HepG2 (cell line): ENCODE results near the gene CCT3. TPM values are rescaled to one million over a fixed set of nuclear protein-coding genes. Genes with fewer than 3 reads are reported as not detected.

Source experiments
- ATAC-seq: fragments of 200-7000 bp; cut with Tn5 transposase; 3 replicates; pipeline ENCODE4 v1.9.1; 2020; ENCODE audit warnings: mild to moderate bottlenecking, moderate library complexity
- BruUV-seq: library from RNA; stranded (reverse); fragments of 400-500 nt; replicated peaks from 2 replicates; lab custom pipeline; 2021; lab: Mats Ljungman, UMichigan
- CTCF ChIA-PET: fragments of 300-600 bp; formaldehyde crosslinking; extraction: SDS; loops from one replicate; lab custom pipeline; 2021; ENCODE audit warnings: low total read pairs, inconsistent platforms, low intra/inter-chr PET ratio; lab: Yijun Ruan, JAX
- POLR2A ChIA-PET: fragments of 350-600 bp; sonication (Branson Sonifier 250); formaldehyde crosslinking; loops from one replicate; lab custom pipeline; 2020; ENCODE audit warnings: antibody characterized with exemption, inconsistent platforms; lab: Yijun Ruan, JAX
- DNase-seq: peaks from one replicate; pipeline ENCODE4 v3.0.0-alpha.2; 2015; ENCODE audit warnings: low spot score
- FAIRE-seq: peaks from 3 replicates; lab custom pipeline; 2011; peaks lifted over from hg19 to GRCh38; lab: Jason Lieb, UNC
- H2AFZ ChIP-seq: one replicate; pipeline ENCODE4 v1.6.1; 2011; ENCODE audit warnings: low read length, inconsistent platforms
- H3K27ac ChIP-seq: fragments of 300-600 bp; 3 replicates; pipeline ENCODE4 v1.8.0; 2011; ENCODE audit warnings: mixed run types, mild to moderate bottlenecking, mixed read lengths, low read length, inconsistent platforms; ENCODE audit not compliant: insufficient read depth; ENCODE audit errors: extremely low read length
- H3K27me3 ChIP-seq, 2 experiments: fragments of 200-600 bp in 1 of 2; 2 replicates in 1 of 2; 3 replicates in 1 of 2; pipeline versions ENCODE4 v1.6.0 to v1.8.0; 2011; ENCODE audit warnings: low read length in 2 of 2, mild to moderate bottlenecking in 2 of 2, moderate library complexity in 2 of 2, inconsistent platforms in 1 of 2; ENCODE audit not compliant: insufficient read depth in 2 of 2, control insufficient read depth in 1 of 2
- H3K36me3 ChIP-seq, 2 experiments: fragments of 200-600 bp in 1 of 2; replicated peaks in 1 of 2; 2 replicates in 1 of 2; 3 replicates in 1 of 2; pipeline versions ENCODE4 v1.5.1 to v1.8.0; 2011; ENCODE audit warnings: low read length in 2 of 2, inconsistent platforms in 1 of 2; ENCODE audit not compliant: insufficient read depth in 2 of 2, control insufficient read depth in 1 of 2
- H3K4me1 ChIP-seq: 2 replicates; pipeline ENCODE4 v1.5.1; 2012; ENCODE audit warnings: low read length, inconsistent platforms; ENCODE audit not compliant: insufficient read depth
- H3K4me2 ChIP-seq: 2 replicates; pipeline ENCODE4 v1.6.0; 2011; ENCODE audit warnings: low read depth, low read length, inconsistent platforms
- H3K4me3 ChIP-seq, 3 experiments: fragments of 200-600 bp in 1 of 3; sonication (generic), shearing (Covaris generic) in 1 of 3; replicated peaks in 1 of 3; 2 replicates each; pipeline ENCODE4 v1.5.1; 2011 to 2016; ENCODE audit warnings: low read length in 3 of 3, inconsistent platforms in 2 of 3, low read depth in 2 of 3, mild to moderate bottlenecking in 2 of 3, control low read depth in 1 of 3, mixed read lengths in 1 of 3; ENCODE audit not compliant: insufficient read depth in 1 of 3
- H3K79me2 ChIP-seq: one replicate; pipeline ENCODE4 v1.6.1; 2011; ENCODE audit warnings: low read length, inconsistent platforms; ENCODE audit not compliant: insufficient read depth
- H3K9ac ChIP-seq: 2 replicates; pipeline ENCODE4 v1.6.0; 2011; ENCODE audit warnings: mild to moderate bottlenecking, low read depth, low read length, inconsistent platforms; ENCODE audit not compliant: insufficient read depth
- H3K9me3 ChIP-seq: 2 replicates; pipeline ENCODE4 v1.5.1; 2012; ENCODE audit warnings: mild to moderate bottlenecking, low read length
- H4K20me1 ChIP-seq: 2 replicates; pipeline ENCODE4 v1.6.0; 2011; ENCODE audit warnings: inconsistent platforms, mild to moderate bottlenecking, low read length, moderate library complexity; ENCODE audit not compliant: insufficient read depth
- CBX2 ChIP-seq, 2 experiments: fragments of 200-600 bp in 1 of 2; sonication (generic); formaldehyde crosslinking in 1 of 2; IDR thresholded peaks; 2 replicates each; pipeline versions ENCODE4 v1.7.0 to v1.8.1; 2018 to 2022; ENCODE audit warnings: low read depth in 2 of 2, low read length in 1 of 2, mild to moderate bottlenecking in 1 of 2, missing genetic modification reagents in 1 of 2
- ETV6 ChIP-seq: sonication (generic); formaldehyde crosslinking; conservative IDR thresholded peaks from 2 replicates; pipeline ENCODE4 v1.4.0; 2020; ENCODE audit warnings: missing genetic modification reagents
- HMG20A ChIP-seq: IDR thresholded peaks from 2 replicates; pipeline ENCODE4 v1.6.1; 2016; ENCODE audit warnings: borderline replicate concordance
- MTERF4 ChIP-seq: sonication (generic); formaldehyde crosslinking; IDR thresholded peaks from 2 replicates; pipeline ENCODE4 v1.8.0; 2023; ENCODE audit warnings: mild to moderate bottlenecking, missing genetic modification reagents
- NFYB ChIP-seq: sonication (generic); formaldehyde crosslinking; IDR thresholded peaks from 2 replicates; pipeline ENCODE4 v1.4.0; 2020; ENCODE audit warnings: missing genetic modification reagents
- RBFOX2 ChIP-seq: fragments of 200-400 bp; formaldehyde crosslinking; IDR thresholded peaks from 2 replicates; pipeline ENCODE4 v1.6.1; 2017; ENCODE audit warnings: low read depth, mild to moderate bottlenecking, low read length
- RBM22 ChIP-seq: fragments of 200-400 bp; formaldehyde crosslinking; optimal IDR thresholded peaks from 2 replicates; pipeline ENCODE3; 2017; ENCODE audit warnings: mild to moderate bottlenecking, low read length, moderate library complexity
- SOX5 ChIP-seq: IDR thresholded peaks from 2 replicates; pipeline ENCODE4 v1.6.1; 2016; ENCODE audit warnings: borderline replicate concordance
- ZNF33B ChIP-seq: sonication (generic); formaldehyde crosslinking; IDR thresholded peaks from 2 replicates; pipeline ENCODE4 v1.5.1; 2020; ENCODE audit warnings: mild to moderate bottlenecking, missing genetic modification reagents
- ZNF501 ChIP-seq: sonication (generic); formaldehyde crosslinking; IDR thresholded peaks from 2 replicates; pipeline ENCODE4 v1.5.1; 2020; ENCODE audit warnings: mild to moderate bottlenecking, moderate library complexity, missing genetic modification reagents
- ZNF576 ChIP-seq: sonication (generic); formaldehyde crosslinking; IDR thresholded peaks from 2 replicates; pipeline ENCODE4 v1.4.0; 2020; ENCODE audit warnings: mild to moderate bottlenecking, missing genetic modification reagents
- ZNF597 ChIP-seq: sonication (generic); formaldehyde crosslinking; IDR thresholded peaks from 2 replicates; pipeline ENCODE4 v1.5.0; 2020; ENCODE audit warnings: missing genetic modification reagents
- ZNF598 ChIP-seq: sonication (generic); formaldehyde crosslinking; IDR thresholded peaks from 2 replicates; pipeline ENCODE4 v1.5.1; 2020; ENCODE audit warnings: mild to moderate bottlenecking, missing genetic modification reagents, borderline replicate concordance
- ZNF850 ChIP-seq: sonication (generic); formaldehyde crosslinking; conservative IDR thresholded peaks from 2 replicates; pipeline ENCODE4 v1.9.0; 2021; ENCODE audit warnings: mild to moderate bottlenecking, missing genetic modification reagents
- WGBS: methylation state at CpG from one replicate; pipeline ENCODE4 v1.1.6; 2017; ENCODE audit warnings: low lambda C conversion rate; 5-methylcytosine and 5-hydroxymethylcytosine counted together
- in situ Hi-C: cut with HindIII; loops from 2 replicates; pipeline ENCODE4 v1.10.0; 2017; ENCODE audit warnings: low pct_unique_long_range_greater_than_20kb; ENCODE audit not compliant: extremely low pct_ligation_motif_present
- intact Hi-C: fragments of 100-400 bp; cut with micrococcal nuclease; formaldehyde crosslinking; loops from one replicate; pipeline ENCODE4 v1.10.0; 2022; ENCODE audit not compliant: unreplicated experiment
- polyA plus RNA-seq, 8 experiments: library from polyadenylated mRNA; depleted of rRNA in 3 of 8; stranded (reverse) in 7 of 8; unstranded in 1 of 8; fragments of >200 nt; fragmentation: Illumina TruSeq in 4 of 8; extraction: Trizol in 4 of 8; gene quantifications; 2 replicates each; pipeline versions ENCODE4 v1.2.1 to v1.2.3, GENCODE V29; 2011 to 2016; ENCODE audit warnings: low read depth in 4 of 8, missing spikeins in 1 of 8, mixed read lengths in 1 of 8; ENCODE audit not compliant: insufficient read depth in 1 of 8
- total RNA-seq, 5 experiments: library from RNA; depleted of rRNA; stranded (reverse); fragments of >200 nt; fragmentation: Illumina TruSeq; extraction: Trizol; gene quantifications; 2 replicates each; pipeline ENCODE4 v1.2.3, GENCODE V29; 2016; ENCODE audit warnings: low read depth in 1 of 5
- TF ChIP-seq, protein P1 (sequence below): sonication (generic); formaldehyde crosslinking; IDR thresholded peaks from 2 replicates; pipeline ENCODE4 v1.4.0; 2020; ENCODE audit warnings: missing genetic modification reagents, mild to moderate bottlenecking, borderline replicate concordance
- TF ChIP-seq, protein P2 (sequence below): sonication (generic); formaldehyde crosslinking; IDR thresholded peaks from 2 replicates; pipeline ENCODE4 v1.4.0; 2020; ENCODE audit warnings: missing genetic modification reagents

Gene CCT3
- total and polyA plus RNA-seq, 2 of the 13 experiments (the other 11 are each of a cell fraction or from before 2014, with no cell fraction given): 319 to 615 TPM

- no peak for TF ChIP-seq ZNF597 (CRISPR knock-in tag)
Measured at GRCh38 chr1:156383023-156383422, 44.9 kb upstream of the CCT3 start (continued).

GRCh38 chr1:156382561-156382960 lies 44.5 kb upstream of the CCT3 start:
- H3K79me2 ChIP-seq: no peaks in the 10 kb centered on the region
- ATAC-seq (peak; percentile 2), DNase-seq (no peak), FAIRE-seq (no peak)
- 87% methylated on average over 7 of the region's 7 CpGs for WGBS
- no peaks in the 10 kb centered on the region for H3K9me3 ChIP-seq
- intact Hi-C loops (no loop called here), in situ Hi-C loops (no loop called here)
- H3K27me3 ChIP-seq: no peaks in the 10 kb centered on the region
- H3K4me2 ChIP-seq: no peak overlapping the region
- peak overlapping the region; percentile 24 for H3K27ac ChIP-seq
- peaks cover 7% of the 10 kb centered on the region for H4K20me1 ChIP-seq
- no peak overlapping the region for H3K4me3 ChIP-seq
- H3K4me1 ChIP-seq: peaks cover 32% of the 10 kb centered on the region
- ChIA-PET POLR2A (interaction anchor here (12.6 kb wide), 1 partner anchor 13 kb away, joined by 189 read pairs; the partner anchor contains the start of gene RHBG), CTCF (interaction anchor here (2.0 to 5.4 kb wide), 2 partner anchors 25 to 62 kb away, joined by 9 to 76 read pairs; no protein-coding TSS in a partner anchor)
- H3K36me3 ChIP-seq: peaks cover 28 to 57% of the 10 kb centered on the region in 2 experiments
- H3K9ac ChIP-seq: no peak overlapping the region
- H2AFZ ChIP-seq: no peak overlapping the region
- BruUV-seq: no TSS peak
- TF ChIP-seq ZNF850 (CRISPR knock-in tag) (no peak), ZNF576 (CRISPR knock-in tag) (no peak), RBM22 (peak; percentile 62), RBFOX2 (peak; percentile 35; the same call in 1 of the 2 replicates), CBX2 (IDR thresholded peaks at IDR 0.05; ENCODE audit: low read depth, low read length) (no peak), CBX2 (CRISPR knock-in tag; IDR thresholded peaks at IDR 0.05; ENCODE audit: low read depth) (no peak), ZNF33B (no peak), ETV6 (CRISPR knock-in tag) (no peak), ZNF598 (CRISPR knock-in tag) (no peak), HMG20A (CRISPR knock-in tag) (no peak), ZNF501 (CRISPR knock-in tag) (0 out of 2 replicates have a peak, but pooled peaks have one; percentile 43), MTERF4 (CRISPR knock-in tag) (no peak), NFYB (CRISPR knock-in tag) (no peak), SOX5 (CRISPR knock-in tag) (no peak)
- TF ChIP-seq, protein P1, sequence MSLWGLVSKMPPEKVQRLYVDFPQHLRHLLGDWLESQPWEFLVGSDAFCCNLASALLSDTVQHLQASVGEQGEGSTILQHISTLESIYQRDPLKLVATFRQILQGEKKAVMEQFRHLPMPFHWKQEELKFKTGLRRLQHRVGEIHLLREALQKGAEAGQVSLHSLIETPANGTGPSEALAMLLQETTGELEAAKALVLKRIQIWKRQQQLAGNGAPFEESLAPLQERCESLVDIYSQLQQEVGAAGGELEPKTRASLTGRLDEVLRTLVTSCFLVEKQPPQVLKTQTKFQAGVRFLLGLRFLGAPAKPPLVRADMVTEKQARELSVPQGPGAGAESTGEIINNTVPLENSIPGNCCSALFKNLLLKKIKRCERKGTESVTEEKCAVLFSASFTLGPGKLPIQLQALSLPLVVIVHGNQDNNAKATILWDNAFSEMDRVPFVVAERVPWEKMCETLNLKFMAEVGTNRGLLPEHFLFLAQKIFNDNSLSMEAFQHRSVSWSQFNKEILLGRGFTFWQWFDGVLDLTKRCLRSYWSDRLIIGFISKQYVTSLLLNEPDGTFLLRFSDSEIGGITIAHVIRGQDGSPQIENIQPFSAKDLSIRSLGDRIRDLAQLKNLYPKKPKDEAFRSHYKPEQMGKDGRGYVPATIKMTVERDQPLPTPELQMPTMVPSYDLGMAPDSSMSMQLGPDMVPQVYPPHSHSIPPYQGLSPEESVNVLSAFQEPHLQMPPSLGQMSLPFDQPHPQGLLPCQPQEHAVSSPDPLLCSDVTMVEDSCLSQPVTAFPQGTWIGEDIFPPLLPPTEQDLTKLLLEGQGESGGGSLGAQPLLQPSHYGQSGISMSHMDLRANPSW (CRISPR knock-in tag): no peak
- TF ChIP-seq, protein P2, sequence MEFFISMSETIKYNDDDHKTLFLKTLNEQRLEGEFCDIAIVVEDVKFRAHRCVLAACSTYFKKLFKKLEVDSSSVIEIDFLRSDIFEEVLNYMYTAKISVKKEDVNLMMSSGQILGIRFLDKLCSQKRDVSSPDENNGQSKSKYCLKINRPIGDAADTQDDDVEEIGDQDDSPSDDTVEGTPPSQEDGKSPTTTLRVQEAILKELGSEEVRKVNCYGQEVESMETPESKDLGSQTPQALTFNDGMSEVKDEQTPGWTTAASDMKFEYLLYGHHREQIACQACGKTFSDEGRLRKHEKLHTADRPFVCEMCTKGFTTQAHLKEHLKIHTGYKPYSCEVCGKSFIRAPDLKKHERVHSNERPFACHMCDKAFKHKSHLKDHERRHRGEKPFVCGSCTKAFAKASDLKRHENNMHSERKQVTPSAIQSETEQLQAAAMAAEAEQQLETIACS (CRISPR knock-in tag): no peak
